Mucosa of stomach (tissue), 1 donor: ENCODE measurements around the gene SLC22A16.
"Not testable (repeated sequence)": the region's sequence is repeated elsewhere in the genome, so short reads cannot be mapped to it uniquely, and the experiment has no call there.

Experiments used
- H3K27me3 ChIP-seq: one replicate; pipeline ENCODE4 v1.7.0; 2013; ENCODE audit warnings: mild to moderate bottlenecking, low read length; ENCODE audit not compliant: control insufficient read depth, insufficient read depth
- H3K36me3 ChIP-seq: one replicate; pipeline ENCODE4 v1.7.0; 2013; ENCODE audit warnings: low read length; ENCODE audit not compliant: control insufficient read depth, insufficient read depth
- H3K4me1 ChIP-seq: one replicate; pipeline ENCODE4 v1.7.0; 2013; ENCODE audit warnings: mild to moderate bottlenecking, low read length; ENCODE audit not compliant: control insufficient read depth, insufficient read depth
- H3K4me3 ChIP-seq: one replicate; pipeline ENCODE4 v1.7.0; 2013; ENCODE audit warnings: low read length
- H3K9ac ChIP-seq: one replicate; pipeline ENCODE4 v1.7.0; 2013; ENCODE audit warnings: mild to moderate bottlenecking, low read length, moderate library complexity
- H3K9me3 ChIP-seq: one replicate; pipeline ENCODE4 v1.7.0; 2013; ENCODE audit warnings: mild to moderate bottlenecking, low read length, moderate library complexity; ENCODE audit not compliant: control insufficient read depth
- donor health status: Pancreatic carcinoma.

SLC22A16 gene

GRCh38 chr6:110512549-110512948 is 36.1 kb upstream of the SLC22A16 start:
- H3K9me3 ChIP-seq, H3K9ac ChIP-seq: not testable (repeated sequence)
- H3K4me1 ChIP-seq, result peaks cover 13% of the 10 kb centered on the region

GRCh38 chr6:110511401-110511800 is 35.0 kb upstream of the SLC22A16 start:
- Histone ChIP-seq H3K4me1 (peaks cover 11% of the 10 kb centered on the region), H3K27me3 (no peaks in the 10 kb centered on the region), H3K36me3 (no peaks in the 10 kb centered on the region), H3K4me3 (no peak overlapping the region), H3K9ac (no peak overlapping the region), H3K9me3 (no peaks in the 10 kb centered on the region)

More at GRCh38 chr6:110512549-110512948, 36.1 kb upstream of the SLC22A16 start:
- not testable (repeated sequence) for H3K27me3 ChIP-seq, H3K36me3 ChIP-seq, H3K4me3 ChIP-seq

GRCh38 chr6:110509617-110510241 is 33.3 kb upstream of the SLC22A16 start:
- Histone ChIP-seq H3K9ac (no peak overlapping the region), H3K4me1 (peaks cover 11% of the 10 kb centered on the region), H3K4me3 (no peak overlapping the region), H3K36me3 (no peaks in the 10 kb centered on the region), H3K9me3 (no peaks in the 10 kb centered on the region), H3K27me3 (no peaks in the 10 kb centered on the region)

DNA sequence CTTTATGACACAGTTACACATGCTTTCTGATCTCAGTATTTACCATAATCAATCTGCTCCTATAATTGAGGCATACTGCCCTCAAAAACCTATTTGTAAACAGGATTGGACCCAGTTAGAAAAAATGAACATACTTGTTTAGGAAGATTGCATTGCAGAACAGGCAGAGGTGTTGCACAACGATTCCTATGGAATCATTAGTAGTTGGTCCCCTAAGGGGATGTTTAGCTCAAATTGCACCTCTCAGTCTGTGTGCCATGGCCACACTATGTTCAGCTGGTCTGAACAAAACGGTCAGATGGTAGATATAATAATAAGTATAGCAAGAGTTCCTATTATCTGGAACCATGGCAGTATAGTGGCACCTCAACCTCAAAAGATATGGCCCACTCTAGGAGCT is 28.5 kb upstream of the SLC22A16 start:
- not testable (repeated sequence) for H3K27me3 ChIP-seq, H3K4me1 ChIP-seq, H3K4me3 ChIP-seq, H3K9ac ChIP-seq, H3K36me3 ChIP-seq, H3K9me3 ChIP-seq

- no peaks in the 10 kb centered on the region for H3K36me3 ChIP-seq
Observed at GRCh38 chr6:110495949-110496348, 19.5 kb upstream of the SLC22A16 start.

DNA sequence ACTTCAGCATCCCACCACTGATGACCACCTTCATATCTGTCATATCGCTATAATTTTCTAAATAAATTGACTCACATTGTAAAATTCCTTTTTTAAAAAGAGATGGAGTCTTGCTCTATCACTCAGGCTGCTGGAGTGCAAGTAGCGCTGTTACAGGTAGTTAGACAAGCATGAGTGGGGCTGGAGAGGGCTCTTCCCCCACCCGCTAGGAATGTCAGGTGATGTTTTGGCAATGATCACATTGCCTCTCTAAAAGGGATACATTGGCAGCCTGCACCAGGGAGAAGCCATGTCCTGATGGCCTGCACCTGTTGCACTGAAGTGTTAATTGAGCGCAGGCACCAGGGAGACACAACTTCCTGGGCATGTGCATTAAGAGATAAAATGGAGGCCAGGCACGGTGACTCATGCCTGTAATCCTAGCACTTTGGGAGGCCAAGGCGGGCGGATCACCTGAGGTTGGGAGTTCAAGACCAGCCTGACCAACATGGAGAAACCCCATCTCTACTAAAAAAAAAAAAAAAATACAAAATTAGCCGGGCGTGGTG is 16.9 kb upstream of the SLC22A16 start:
- Histone ChIP-seq H3K27me3 (no peaks in the 10 kb centered on the region), H3K9me3 (no peaks in the 10 kb centered on the region), H3K9ac (no peak overlapping the region), H3K4me3 (no peak overlapping the region), H3K36me3 (no peaks in the 10 kb centered on the region), H3K4me1 (peaks cover 3% of the 10 kb centered on the region)

More at GRCh38 chr6:110495949-110496348, 19.5 kb upstream of the SLC22A16 start:
- peaks cover 3% of the 10 kb centered on the region for H3K4me1 ChIP-seq
- no peaks in the 10 kb centered on the region for H3K27me3 ChIP-seq
- no peaks in the 10 kb centered on the region for H3K9me3 ChIP-seq
- no peak overlapping the region for H3K9ac ChIP-seq
- H3K4me3 ChIP-seq, result no peak overlapping the region

GRCh38 chr6:110492584-110492983 is 16.2 kb upstream of the SLC22A16 start:
- Histone ChIP-seq H3K4me3 (no peak overlapping the region), H3K27me3 (no peaks in the 10 kb centered on the region), H3K9me3 (no peaks in the 10 kb centered on the region), H3K36me3 (no peaks in the 10 kb centered on the region), H3K4me1 (peaks cover 3% of the 10 kb centered on the region), H3K9ac (no peak overlapping the region)

DNA sequence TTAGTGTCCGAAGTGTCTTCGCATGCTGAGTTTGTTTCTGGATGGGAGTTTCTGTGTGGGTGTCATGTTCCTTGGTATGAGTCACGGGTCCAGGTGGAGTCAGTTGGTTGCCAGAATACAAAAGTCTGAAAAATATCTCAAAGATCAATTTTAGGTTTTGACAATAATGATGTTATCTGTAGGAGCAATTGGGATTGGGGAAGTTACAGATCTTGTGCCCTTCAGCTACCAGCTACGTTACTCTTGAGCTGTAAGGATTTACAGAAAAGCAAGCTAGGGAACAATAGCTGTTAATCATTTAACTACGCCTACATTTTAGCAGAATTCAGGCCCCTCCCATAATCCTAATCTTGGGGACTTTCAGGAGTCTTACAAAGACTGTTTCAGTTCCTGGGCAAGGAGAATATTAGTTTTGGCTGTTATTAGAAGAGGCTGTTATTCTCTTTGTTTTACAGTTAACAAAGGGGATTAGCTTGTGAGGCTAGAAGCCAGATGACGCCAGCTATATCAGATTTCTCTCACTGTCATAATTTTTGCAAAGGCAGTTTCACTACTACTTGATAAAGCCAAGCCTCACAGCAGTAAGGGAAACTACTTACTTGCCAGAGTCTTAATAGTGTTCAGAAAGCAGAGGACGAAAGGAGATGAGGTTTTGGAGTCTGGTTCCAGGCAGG is 15.4 kb upstream of the SLC22A16 start:
- H3K4me1 ChIP-seq, result peaks cover 3% of the 10 kb centered on the region
- no peaks in the 10 kb centered on the region for H3K27me3 ChIP-seq
- H3K9me3 ChIP-seq, result no peaks in the 10 kb centered on the region
- H3K36me3 ChIP-seq, result no peaks in the 10 kb centered on the region
- H3K4me3 ChIP-seq, result no peak overlapping the region
- H3K9ac ChIP-seq, result no peak overlapping the region

GRCh38 chr6:110491299-110491643 is 14.9 kb upstream of the SLC22A16 start:
- Histone ChIP-seq H3K9me3 (no peaks in the 10 kb centered on the region), H3K36me3 (no peaks in the 10 kb centered on the region), H3K4me3 (no peak overlapping the region), H3K27me3 (no peaks in the 10 kb centered on the region), H3K9ac (no peak overlapping the region), H3K4me1 (peaks cover 3% of the 10 kb centered on the region)

DNA sequence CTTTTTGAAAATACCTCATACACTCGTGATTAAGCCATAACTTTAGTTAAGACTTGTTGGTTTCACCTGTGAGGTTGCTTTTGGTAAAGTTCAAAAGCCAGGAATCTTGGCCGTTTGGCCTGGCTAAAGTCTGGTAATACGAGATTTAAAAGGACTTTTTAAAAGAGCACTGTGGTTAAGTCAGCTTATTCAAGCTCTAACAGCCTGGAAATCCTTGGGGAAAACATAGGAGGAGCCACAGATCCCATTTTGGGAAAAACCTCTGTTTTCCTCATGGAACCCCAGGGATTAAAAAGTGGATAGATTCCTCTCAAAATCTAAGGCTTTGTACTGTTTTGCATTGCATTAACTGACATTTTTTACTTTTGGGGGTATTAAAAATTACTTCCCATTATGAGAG is 13.7 kb upstream of the SLC22A16 start:
- no peaks in the 10 kb centered on the region for H3K9me3 ChIP-seq
- H3K4me1 ChIP-seq, result peaks cover 3% of the 10 kb centered on the region
- no peak overlapping the region for H3K9ac ChIP-seq
- H3K4me3 ChIP-seq, result no peak overlapping the region
- no peaks in the 10 kb centered on the region for H3K36me3 ChIP-seq
- no peaks in the 10 kb centered on the region for H3K27me3 ChIP-seq

GRCh38 chr6:110488606-110489190 is 12.3 kb upstream of the SLC22A16 start:
- Histone ChIP-seq H3K4me3 (no peak overlapping the region), H3K36me3 (no peaks in the 10 kb centered on the region), H3K9ac (no peak overlapping the region), H3K27me3 (no peaks in the 10 kb centered on the region), H3K4me1 (peaks cover 3% of the 10 kb centered on the region), H3K9me3 (no peaks in the 10 kb centered on the region)

DNA sequence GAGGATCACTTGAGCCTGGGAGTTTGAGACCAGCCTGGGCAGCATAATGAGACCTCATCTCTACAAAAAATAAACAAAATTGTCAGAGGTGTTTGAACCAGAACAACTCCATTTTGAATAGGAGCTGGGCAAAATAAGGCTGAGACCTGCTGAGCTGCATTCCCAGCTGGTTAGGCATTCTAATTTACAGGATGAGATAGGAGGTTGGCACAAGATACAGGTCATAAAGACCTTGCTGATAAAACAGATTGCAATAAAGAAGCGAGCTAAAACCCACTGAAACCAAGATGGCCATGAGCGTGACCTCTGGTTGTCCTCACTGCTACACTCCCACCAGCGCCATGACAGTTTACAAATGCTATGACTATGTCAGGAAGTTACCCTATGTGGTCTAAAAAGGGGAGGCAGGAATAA is 11.6 kb upstream of the SLC22A16 start:
- H3K9me3 ChIP-seq, H3K9ac ChIP-seq, H3K27me3 ChIP-seq, H3K4me1 ChIP-seq, H3K36me3 ChIP-seq, H3K4me3 ChIP-seq: not testable (repeated sequence)
